NCI-H1048 (cell line): ENCODE measurements around the gene CADPS2.

Experiments used
- DNase-seq: peaks from one replicate; lab custom pipeline; 2025; lab: John Stamatoyannopoulos, UW

Gene CADPS2

GRCh38 chr7:122269241-122269640 is 617.0 kb downstream of the CADPS2 start:
- DNase-seq: no peak
